PC-3 (cell line): Measurements from ENCODE around the gene CCR9.

Experiments used
- CTCF ChIP-seq: fragments of 300-600 bp; sonication (generic); conservative IDR thresholded peaks from 2 replicates; pipeline ENCODE4 v1.5.1; 2017; ENCODE audit warnings: antibody characterized with exemption, low read depth, mild to moderate bottlenecking, low read length
- EZH2 ChIP-seq: fragments of 300-600 bp; sonication (generic); IDR thresholded peaks from one replicate; pipeline ENCODE4 v1.6.1; 2017; ENCODE audit warnings: antibody characterized with exemption, mild to moderate bottlenecking, low read length; ENCODE audit not compliant: unreplicated experiment
- EZH2phosphoT487 ChIP-seq: fragments of 300-600 bp; sonication (generic); IDR thresholded peaks from 2 replicates; pipeline ENCODE4 v1.6.1; 2018; ENCODE audit warnings: mild to moderate bottlenecking, antibody characterized with exemption, low read length, borderline replicate concordance

- no peak for TF ChIP-seq EZH2
- TF ChIP-seq EZH2phosphoT487 = no peak
- no peak for TF ChIP-seq CTCF
Observed at GRCh38 chr3:45911511-45912226, 25.3 kb downstream of the CCR9 start.
